Measurements from ENCODE around the gene ROBO2.

The ROBO2 gene

GRCh38 chr3:77500721-77501120 is 460.8 kb downstream of the ROBO2 start:
- FAIRE-seq: no peak
- TF ChIP-seq CTCF (IDR thresholded peaks at IDR 0.05; ENCODE audit: insufficient read depth, missing control alignments): no peak

GRCh38 chr3:77506384-77506783 is 466.5 kb downstream of the ROBO2 start:
- DNase-seq (ENCODE audit: insufficient read length, low spot score) (no peak), FAIRE-seq (no peak)
- peak; percentile 44 for TF ChIP-seq CTCF (IDR thresholded peaks at IDR 0.05; ENCODE audit: insufficient read depth, missing control alignments)

More at GRCh38 chr3:77500721-77501120, 460.8 kb downstream of the ROBO2 start:
- DNase-seq (ENCODE audit: insufficient read length, low spot score): no peak

GRCh38 chr3:77513542-77513941 is 473.6 kb downstream of the ROBO2 start:
- no peak for TF ChIP-seq CTCF (IDR thresholded peaks at IDR 0.05; ENCODE audit: insufficient read depth, missing control alignments)

GRCh38 chr3:77514766-77515165 is 474.9 kb downstream of the ROBO2 start:
- FAIRE-seq (no peak), DNase-seq (ENCODE audit: insufficient read length, low spot score) (no peak)
- TF ChIP-seq CTCF (IDR thresholded peaks at IDR 0.05; ENCODE audit: insufficient read depth, missing control alignments): no peak

More at GRCh38 chr3:77513542-77513941, 473.6 kb downstream of the ROBO2 start:
- DNase-seq (ENCODE audit: insufficient read length, low spot score): no peak
- FAIRE-seq: no peak

GRCh38 chr3:77524463-77524862 is 484.6 kb downstream of the ROBO2 start:
- FAIRE-seq (no peak), DNase-seq (ENCODE audit: insufficient read length, low spot score) (no peak)
- no peak for TF ChIP-seq CTCF (IDR thresholded peaks at IDR 0.05; ENCODE audit: insufficient read depth, missing control alignments)

- FAIRE-seq (no peak), DNase-seq (ENCODE audit: insufficient read length, low spot score) (no peak)
- no peak for TF ChIP-seq CTCF (IDR thresholded peaks at IDR 0.05; ENCODE audit: insufficient read depth, missing control alignments)
Measured at GRCh38 chr3:77524946-77525682, 485.2 kb downstream of the ROBO2 start.

GRCh38 chr3:77526573-77527113 is 486.7 kb downstream of the ROBO2 start:
- DNase-seq (ENCODE audit: insufficient read length, low spot score) (no peak), FAIRE-seq (no peak)
- TF ChIP-seq CTCF (IDR thresholded peaks at IDR 0.05; ENCODE audit: insufficient read depth, missing control alignments): no peak

Measured in D721Med (cell line).